Liver (tissue), 9 donors: ENCODE measurements around the gene ABTB2. TPM values are rescaled to one million over a fixed set of nuclear protein-coding genes. Genes with fewer than 3 reads are reported as not detected.

Experiments used
- DNase-seq: peaks from one replicate; pipeline ENCODE4 v3.0.0-alpha.2; 2017; ENCODE audit warnings: low spot score
- H3K27ac ChIP-seq, 2 donors: one replicate each; pipeline ENCODE4 v1.7.0; 2013; ENCODE audit warnings: inconsistent platforms in 2 of 2, low read length in 2 of 2, control low read depth in 1 of 2, low read depth in 1 of 2, mild to moderate bottlenecking in 1 of 2
- H3K27me3 ChIP-seq, 4 donors: one replicate each; pipeline versions ENCODE4 v1.6.1 to v1.7.0; 2013; ENCODE audit warnings: low read length in 3 of 4, inconsistent platforms in 1 of 4, mild to moderate bottlenecking in 1 of 4, moderate library complexity in 1 of 4; ENCODE audit not compliant: control insufficient read depth in 4 of 4, insufficient read depth in 4 of 4
- H3K36me3 ChIP-seq, 4 donors: one replicate each; pipeline versions ENCODE4 v1.6.1 to v1.7.0; 2013; ENCODE audit warnings: low read length in 3 of 4, mild to moderate bottlenecking in 3 of 4, low read depth in 1 of 4, moderate library complexity in 1 of 4; ENCODE audit not compliant: control insufficient read depth in 4 of 4, insufficient read depth in 3 of 4
- H3K4me1 ChIP-seq, 4 donors: one replicate each; pipeline versions ENCODE4 v1.6.1 to v1.7.0; 2013; ENCODE audit warnings: low read length in 3 of 4, mild to moderate bottlenecking in 3 of 4, moderate library complexity in 1 of 4; ENCODE audit not compliant: control insufficient read depth in 4 of 4, insufficient read depth in 4 of 4
- H3K4me3 ChIP-seq, 3 donors: one replicate each; pipeline versions ENCODE4 v1.6.1 to v1.7.0; 2013; ENCODE audit warnings: low read length in 3 of 3, control low read depth in 1 of 3, low read depth in 1 of 3, mild to moderate bottlenecking in 1 of 3
- H3K9ac ChIP-seq, 2 donors: one replicate each; pipeline ENCODE4 v1.7.0; 2013; ENCODE audit warnings: low read length in 2 of 2, mild to moderate bottlenecking in 2 of 2, moderate library complexity in 2 of 2, control low read depth in 1 of 2, low read depth in 1 of 2
- H3K9me3 ChIP-seq, 4 donors: one replicate each; pipeline versions ENCODE4 v1.6.1 to v1.7.0; 2013; ENCODE audit warnings: low read length in 3 of 4; ENCODE audit not compliant: control insufficient read depth in 4 of 4
- ATF3 ChIP-seq: IDR thresholded peaks from 2 replicates; pipeline ENCODE4 v1.6.1; 2016; ENCODE audit warnings: antibody characterized with exemption
- CTCF ChIP-seq: fragments of 150-350 bp; IDR thresholded peaks from 2 replicates; pipeline ENCODE4 v1.5.1; 2017; ENCODE audit warnings: improper control_type of control experiment, low read depth, low read length; ENCODE audit not compliant: missing input control
- EGR1 ChIP-seq, 2 donors: IDR thresholded peaks; 2 replicates each; pipeline ENCODE4 v1.6.1; 2016 to 2018; ENCODE audit warnings: antibody characterized with exemption in 2 of 2, low read depth in 2 of 2
- FOXA1 ChIP-seq: IDR thresholded peaks from 2 replicates; pipeline ENCODE4 v1.6.1; 2016; ENCODE audit warnings: antibody characterized with exemption
- FOXA2 ChIP-seq: IDR thresholded peaks from 2 replicates; pipeline ENCODE4 v1.6.1; 2016; ENCODE audit warnings: antibody characterized with exemption
- GABPA ChIP-seq, 2 donors: IDR thresholded peaks in 1 of 2; conservative IDR thresholded peaks in 1 of 2; 2 replicates each; pipeline ENCODE4 v1.6.1; 2016; ENCODE audit warnings: antibody characterized with exemption in 2 of 2, mild to moderate bottlenecking in 1 of 2, moderate library complexity in 1 of 2
- HNF4A ChIP-seq, 2 donors: conservative IDR thresholded peaks; 2 replicates each; pipeline ENCODE4 v1.6.1; 2016; ENCODE audit warnings: antibody characterized with exemption in 2 of 2, mild to moderate bottlenecking in 2 of 2
- HNF4G ChIP-seq: IDR thresholded peaks from 2 replicates; pipeline ENCODE4 v1.6.1; 2016; ENCODE audit warnings: antibody characterized with exemption
- JUND ChIP-seq, 2 donors: IDR thresholded peaks; 2 replicates each; pipeline ENCODE4 v1.6.1; 2016; ENCODE audit warnings: antibody characterized with exemption in 2 of 2
- NR2F2 ChIP-seq: IDR thresholded peaks from 2 replicates; pipeline ENCODE4 v1.6.1; 2016; ENCODE audit warnings: antibody characterized with exemption
- RAD21 ChIP-seq, 2 donors: IDR thresholded peaks; 2 replicates each; pipeline ENCODE4 v1.6.1; 2016; ENCODE audit warnings: antibody characterized with exemption in 2 of 2, mild to moderate bottlenecking in 2 of 2
- REST ChIP-seq: IDR thresholded peaks from 2 replicates; pipeline ENCODE4 v1.6.1; 2016; ENCODE audit warnings: antibody characterized with exemption, mild to moderate bottlenecking
- RXRA ChIP-seq, 2 donors: IDR thresholded peaks; 2 replicates each; pipeline ENCODE4 v1.6.1; 2017 to 2018; ENCODE audit warnings: antibody characterized with exemption in 2 of 2, mild to moderate bottlenecking in 1 of 2
- SP1 ChIP-seq: IDR thresholded peaks from 2 replicates; pipeline ENCODE4 v1.6.1; 2018; ENCODE audit warnings: antibody characterized with exemption, mild to moderate bottlenecking
- TAF1 ChIP-seq: conservative IDR thresholded peaks from 2 replicates; pipeline ENCODE4 v1.6.1; 2016; ENCODE audit warnings: antibody characterized with exemption, mild to moderate bottlenecking
- YY1 ChIP-seq: IDR thresholded peaks from 2 replicates; pipeline ENCODE4 v1.6.1; 2016; ENCODE audit warnings: antibody characterized with exemption, mild to moderate bottlenecking
- ZBTB33 ChIP-seq: IDR thresholded peaks from 2 replicates; pipeline ENCODE4 v1.6.1; 2016; ENCODE audit warnings: antibody characterized with exemption
- WGBS: extraction: QIAGEN DNeasy Blood & Tissue Kit; methylation state at CpG from one replicate; pipeline ENCODE4 v1.1.7; 2013; 5-methylcytosine and 5-hydroxymethylcytosine counted together
- polyA plus RNA-seq, 2 donors: library from polyadenylated mRNA; stranded (reverse) in 1 of 2; unstranded in 1 of 2; fragments of 200-250 nt in 1 of 2; fragments of >200 nt in 1 of 2; fragmentation: Nextera tagmentation in 1 of 2; extraction: Ambion mirVana in 1 of 2; gene quantifications; one replicate each; pipeline versions ENCODE4 v1.2.1 to v1.2.3, GENCODE V29; 2013 to 2015
- total RNA-seq, 2 donors: library from RNA; depleted of rRNA; stranded (reverse); fragments of >200 nt; gene quantifications; one replicate each; pipeline ENCODE4 v1.2.3, GENCODE V29; 2014
- TF ChIP-seq, protein P1 (sequence below): IDR thresholded peaks from 2 replicates; pipeline ENCODE4 v1.6.1; 2016; ENCODE audit warnings: antibody characterized with exemption
- donor health status: healthy.
- donor health status: healthy.
- donor health status: healthy.
- donor health status: healthy.
- donor health status: healthy.

The ABTB2 gene
- total and polyA plus RNA-seq, 4 donors: 2.4 to 8.9 (median 6.1) TPM

GRCh38 chr11:34212566-34212965 lies 145.2 kb downstream of the ABTB2 start (continued):
- TF ChIP-seq JUND (IDR thresholded peaks at IDR 0.05) (no peak), EGR1 (IDR thresholded peaks at IDR 0.05; ENCODE audit: low read depth in 2 of 2) (no peak), TAF1 (no peak), RAD21 (IDR thresholded peaks at IDR 0.05) (no peak)

- no peak overlapping the region for H3K4me3 ChIP-seq
- H3K36me3 ChIP-seq: no peaks in the 10 kb centered on the region
- DNase-seq: no peak
- TF ChIP-seq TAF1 (no peak), NR2F2 (no peak), YY1 (no peak), JUND (IDR thresholded peaks at IDR 0.05) (no peak), SP1 (no peak), GABPA (IDR thresholded peaks at IDR 0.05 in 1 of 2, conservative IDR thresholded peaks at IDR 0.05 in 1 of 2) (no peak), EGR1 (IDR thresholded peaks at IDR 0.05; ENCODE audit: low read depth in 2 of 2) (no peak), HNF4A (conservative IDR thresholded peaks at IDR 0.05) (no peak), RAD21 (IDR thresholded peaks at IDR 0.05) (no peak), REST (no peak), FOXA2 (no peak), HNF4G (no peak), ZBTB33 (no peak), ATF3 (no peak), FOXA1 (no peak), RXRA (IDR thresholded peaks at IDR 0.05) (no peak), CTCF (no peak)
- TF ChIP-seq, protein P1, sequence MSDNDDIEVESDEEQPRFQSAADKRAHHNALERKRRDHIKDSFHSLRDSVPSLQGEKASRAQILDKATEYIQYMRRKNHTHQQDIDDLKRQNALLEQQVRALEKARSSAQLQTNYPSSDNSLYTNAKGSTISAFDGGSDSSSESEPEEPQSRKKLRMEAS: no peak
- no peaks in the 10 kb centered on the region for H3K9me3 ChIP-seq
- no peaks in the 10 kb centered on the region for H3K27me3 ChIP-seq
- H3K27ac ChIP-seq: no peak overlapping the region
- H3K9ac ChIP-seq: no peak overlapping the region
- WGBS: 66% methylated on average over 5 of the region's 5 CpGs
- peaks cover 0 to 12% (median 9%) of the 10 kb centered on the region in 4 donors for H3K4me1 ChIP-seq
Observed at GRCh38 chr11:34209809-34210208, 148.0 kb downstream of the ABTB2 start.
